ENCODE data around the gene CCDC69. TPM values are rescaled to one million over a fixed set of nuclear protein-coding genes. Genes with fewer than 3 reads are reported as not detected.

Gene CCDC69
- total and polyA plus RNA-seq, 2 of the 8 experiments (the other 6 are each of a cell fraction or from before 2014, with no cell fraction given) = 8.4 to 10.8 TPM

DNA sequence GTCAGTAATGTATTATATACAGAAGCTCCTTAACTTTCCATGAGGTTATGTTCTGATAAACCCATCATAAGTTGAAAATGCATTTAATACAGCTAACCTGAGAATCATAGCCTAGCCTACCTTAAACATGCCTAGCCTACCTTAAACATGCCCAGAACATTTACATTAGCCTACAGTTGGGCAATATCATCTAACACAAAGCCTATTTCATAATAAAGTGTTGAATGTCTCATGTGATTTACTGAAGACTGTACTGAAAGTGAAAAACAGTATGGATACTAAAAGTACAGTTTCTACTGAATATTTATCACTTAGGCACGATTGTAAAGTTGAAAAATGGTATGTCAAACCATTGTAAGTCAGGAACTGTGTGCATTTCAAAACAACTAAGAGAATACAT is 30.7 kb upstream of the CCDC69 start (continued):
- no peak for TF ChIP-seq TAF1 (IDR thresholded peaks at IDR 0.05; ENCODE audit: low read depth, low read length)
- no peak for TF ChIP-seq SRF (IDR thresholded peaks at IDR 0.05; ENCODE audit: low read depth, low read length)
- TF ChIP-seq ATF3 (IDR thresholded peaks at IDR 0.05; ENCODE audit: insufficient read depth, low read depth, low read length) = no peak
- TF ChIP-seq, protein P1, sequence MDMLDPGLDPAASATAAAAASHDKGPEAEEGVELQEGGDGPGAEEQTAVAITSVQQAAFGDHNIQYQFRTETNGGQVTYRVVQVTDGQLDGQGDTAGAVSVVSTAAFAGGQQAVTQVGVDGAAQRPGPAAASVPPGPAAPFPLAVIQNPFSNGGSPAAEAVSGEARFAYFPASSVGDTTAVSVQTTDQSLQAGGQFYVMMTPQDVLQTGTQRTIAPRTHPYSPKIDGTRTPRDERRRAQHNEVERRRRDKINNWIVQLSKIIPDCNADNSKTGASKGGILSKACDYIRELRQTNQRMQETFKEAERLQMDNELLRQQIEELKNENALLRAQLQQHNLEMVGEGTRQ (IDR thresholded peaks at IDR 0.05; ENCODE audit: low read length) = no peak
- TF ChIP-seq, protein P2, sequence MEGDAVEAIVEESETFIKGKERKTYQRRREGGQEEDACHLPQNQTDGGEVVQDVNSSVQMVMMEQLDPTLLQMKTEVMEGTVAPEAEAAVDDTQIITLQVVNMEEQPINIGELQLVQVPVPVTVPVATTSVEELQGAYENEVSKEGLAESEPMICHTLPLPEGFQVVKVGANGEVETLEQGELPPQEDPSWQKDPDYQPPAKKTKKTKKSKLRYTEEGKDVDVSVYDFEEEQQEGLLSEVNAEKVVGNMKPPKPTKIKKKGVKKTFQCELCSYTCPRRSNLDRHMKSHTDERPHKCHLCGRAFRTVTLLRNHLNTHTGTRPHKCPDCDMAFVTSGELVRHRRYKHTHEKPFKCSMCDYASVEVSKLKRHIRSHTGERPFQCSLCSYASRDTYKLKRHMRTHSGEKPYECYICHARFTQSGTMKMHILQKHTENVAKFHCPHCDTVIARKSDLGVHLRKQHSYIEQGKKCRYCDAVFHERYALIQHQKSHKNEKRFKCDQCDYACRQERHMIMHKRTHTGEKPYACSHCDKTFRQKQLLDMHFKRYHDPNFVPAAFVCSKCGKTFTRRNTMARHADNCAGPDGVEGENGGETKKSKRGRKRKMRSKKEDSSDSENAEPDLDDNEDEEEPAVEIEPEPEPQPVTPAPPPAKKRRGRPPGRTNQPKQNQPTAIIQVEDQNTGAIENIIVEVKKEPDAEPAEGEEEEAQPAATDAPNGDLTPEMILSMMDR (IDR thresholded peaks at IDR 0.05; ENCODE audit: control extremely low read depth in 1 of 3, insufficient read depth in 1 of 3, low read depth in 1 of 3, low read length in 3 of 3) = no peak
